ENCODE data around the gene KLHL15.

The KLHL15 gene

GRCh38 chrX:23959781-23960180 lies 67.2 kb downstream of the KLHL15 start:
- no peak overlapping the region for H3K9ac ChIP-seq (ENCODE audit: low read depth, low read length)

GRCh38 chrX:23954396-23954795 lies 72.6 kb downstream of the KLHL15 start:
- TF ChIP-seq EZH2 (IDR thresholded peaks at IDR 0.05; ENCODE audit: borderline replicate concordance, low read depth, low read length, severe bottlenecking) (no peak), CTCF (IDR thresholded peaks at IDR 0.05; ENCODE audit: borderline replicate concordance, extremely low read depth, low read length, poor library complexity, severe bottlenecking) (no peak)
- no peaks in the 10 kb centered on the region for H3K9me3 ChIP-seq (ENCODE audit: insufficient read depth, low read length, severe bottlenecking)
- H3K27ac ChIP-seq (ENCODE audit: low read length), result peak overlapping the region; percentile 44
- H3K4me1 ChIP-seq (ENCODE audit: insufficient read depth, low read length), result peaks cover 32% of the 10 kb centered on the region
- H3K27me3 ChIP-seq (ENCODE audit: insufficient read depth, low read length, poor library complexity), result no peaks in the 10 kb centered on the region
- H4K20me1 ChIP-seq (ENCODE audit: insufficient read depth, low read length), result no peaks in the 10 kb centered on the region
- H3K79me2 ChIP-seq (ENCODE audit: insufficient read depth, low read length), result peaks cover 15% of the 10 kb centered on the region; the same call in 1 of the 2 replicates
- no peak for DNase-seq
- H3K9ac ChIP-seq (ENCODE audit: low read depth, low read length), result 0 out of 2 replicates have a peak overlapping the region, but pooled peaks have one; percentile 74
- H2AFZ ChIP-seq (ENCODE audit: low read depth, low read length), result peak overlapping the region; percentile 62
- H3K36me3 ChIP-seq (ENCODE audit: insufficient read depth, low read length), result no peaks in the 10 kb centered on the region
- no peak overlapping the region for H3K4me3 ChIP-seq (ENCODE audit: low read depth in 1 of 2, low read length in 2 of 2)
- peak overlapping the region; percentile 75; the same call in 1 of the 2 replicates for H3K4me2 ChIP-seq (ENCODE audit: insufficient read depth, low read length)
- no peak for ATAC-seq (ENCODE audit: insufficient read depth, low read depth)

More at GRCh38 chrX:23959781-23960180, 67.2 kb downstream of the KLHL15 start:
- no peak overlapping the region for H2AFZ ChIP-seq (ENCODE audit: low read depth, low read length)
- H4K20me1 ChIP-seq (ENCODE audit: insufficient read depth, low read length), result no peaks in the 10 kb centered on the region
- TF ChIP-seq EZH2 (IDR thresholded peaks at IDR 0.05; ENCODE audit: borderline replicate concordance, low read depth, low read length, severe bottlenecking), result no peak
- no peak for TF ChIP-seq CTCF (IDR thresholded peaks at IDR 0.05; ENCODE audit: borderline replicate concordance, extremely low read depth, low read length, poor library complexity, severe bottlenecking)
- H3K27ac ChIP-seq (ENCODE audit: low read length), result no peak overlapping the region
- H3K79me2 ChIP-seq (ENCODE audit: insufficient read depth, low read length), result no peaks in the 10 kb centered on the region
- H3K4me2 ChIP-seq (ENCODE audit: insufficient read depth, low read length), result no peak overlapping the region
- peaks cover under 1% of the 10 kb centered on the region; the same call in 1 of the 2 replicates for H3K4me1 ChIP-seq (ENCODE audit: insufficient read depth, low read length)
- no peaks in the 10 kb centered on the region for H3K9me3 ChIP-seq (ENCODE audit: insufficient read depth, low read length, severe bottlenecking)
- H3K4me3 ChIP-seq (ENCODE audit: low read depth in 1 of 2, low read length in 2 of 2), result no peak overlapping the region
- DNase-seq (peak; percentile 10), ATAC-seq (ENCODE audit: insufficient read depth, low read depth) (peak; percentile 63)
- no peaks in the 10 kb centered on the region for H3K36me3 ChIP-seq (ENCODE audit: insufficient read depth, low read length)
- H3K27me3 ChIP-seq (ENCODE audit: insufficient read depth, low read length, poor library complexity), result no peaks in the 10 kb centered on the region

GRCh38 chrX:23953908-23954269 lies 73.1 kb downstream of the KLHL15 start:
- H3K79me2 ChIP-seq (ENCODE audit: insufficient read depth, low read length), result peaks cover 15% of the 10 kb centered on the region; the same call in 1 of the 2 replicates
- H3K4me3 ChIP-seq (ENCODE audit: low read depth in 1 of 2, low read length in 2 of 2), result peak overlapping the region; percentile 36 to 62; a peak in 3 of 4 replicates
- DNase-seq (peak; percentile 22), ATAC-seq (ENCODE audit: insufficient read depth, low read depth) (peak; percentile 49)
- peak; percentile 50 for TF ChIP-seq CTCF (IDR thresholded peaks at IDR 0.05; ENCODE audit: borderline replicate concordance, extremely low read depth, low read length, poor library complexity, severe bottlenecking)
- TF ChIP-seq EZH2 (IDR thresholded peaks at IDR 0.05; ENCODE audit: borderline replicate concordance, low read depth, low read length, severe bottlenecking), result no peak
- no peaks in the 10 kb centered on the region for H3K27me3 ChIP-seq (ENCODE audit: insufficient read depth, low read length, poor library complexity)
- peak overlapping the region; percentile 75 for H3K4me2 ChIP-seq (ENCODE audit: insufficient read depth, low read length)
- H3K4me1 ChIP-seq (ENCODE audit: insufficient read depth, low read length), result peaks cover 32% of the 10 kb centered on the region
- H3K9ac ChIP-seq (ENCODE audit: low read depth, low read length), result peak overlapping the region; percentile 74
- H3K9me3 ChIP-seq (ENCODE audit: insufficient read depth, low read length, severe bottlenecking), result no peaks in the 10 kb centered on the region
- H4K20me1 ChIP-seq (ENCODE audit: insufficient read depth, low read length), result no peaks in the 10 kb centered on the region
- H3K27ac ChIP-seq (ENCODE audit: low read length), result peak overlapping the region; percentile 98
- no peaks in the 10 kb centered on the region for H3K36me3 ChIP-seq (ENCODE audit: insufficient read depth, low read length)
- H2AFZ ChIP-seq (ENCODE audit: low read depth, low read length), result peak overlapping the region; percentile 78

All from DND-41 (cell line).